Activated CD4-positive, alpha-beta T cell treated with anti-CD3 and anti-CD28 coated beads for 24 hours (primary cell): ENCODE data around the gene MBIP.
A peak's percentile ranks its signal among the peaks of the same experiment; 100 is the strongest.

Experiments used
- DNase-seq, 2 donors: peaks; one replicate each; pipeline ENCODE4 v3.0.0-alpha.2; 2020; ENCODE audit warnings: low read depth in 2 of 2

The MBIP gene

DNA sequence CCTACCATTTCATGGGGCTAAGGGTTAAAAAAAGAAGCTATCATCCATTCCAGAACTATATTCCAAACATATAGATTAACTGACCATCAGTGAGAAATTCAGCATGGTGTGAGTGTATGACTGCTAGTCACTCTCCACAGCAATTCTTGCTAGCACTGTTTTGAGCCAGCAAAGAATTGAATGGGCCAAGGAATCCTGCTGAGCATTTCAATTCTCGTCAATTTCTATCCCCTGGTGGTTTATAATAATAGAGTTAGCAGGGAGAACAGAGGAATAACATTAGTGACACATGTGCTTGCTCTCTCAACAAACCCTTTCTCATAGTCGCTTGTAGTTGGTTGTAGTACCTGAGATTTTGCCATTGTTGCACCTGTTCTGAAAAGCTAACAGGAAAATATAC is 7.2 kb downstream of the MBIP start:
- DNase-seq, result no peak

DNA sequence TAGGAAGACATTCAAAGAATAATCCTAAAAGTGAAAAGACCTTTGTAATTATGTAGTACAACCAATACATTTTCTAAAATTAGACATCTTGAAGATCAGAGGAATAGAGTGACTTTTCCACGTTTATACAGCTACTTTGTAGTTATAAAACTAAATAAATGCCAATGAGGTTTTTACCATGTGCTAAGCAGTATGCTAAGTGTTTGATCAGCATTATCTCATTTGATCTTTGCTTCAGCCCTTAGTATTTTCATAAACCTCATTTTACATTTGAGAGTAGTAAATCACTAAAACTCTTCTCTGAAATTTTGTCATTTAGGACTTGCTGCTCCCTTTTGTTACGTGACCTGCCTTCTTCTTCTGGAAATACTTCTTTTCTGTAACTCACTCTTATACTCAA is 13.6 kb downstream of the MBIP start:
- DNase-seq, result no peak

DNA sequence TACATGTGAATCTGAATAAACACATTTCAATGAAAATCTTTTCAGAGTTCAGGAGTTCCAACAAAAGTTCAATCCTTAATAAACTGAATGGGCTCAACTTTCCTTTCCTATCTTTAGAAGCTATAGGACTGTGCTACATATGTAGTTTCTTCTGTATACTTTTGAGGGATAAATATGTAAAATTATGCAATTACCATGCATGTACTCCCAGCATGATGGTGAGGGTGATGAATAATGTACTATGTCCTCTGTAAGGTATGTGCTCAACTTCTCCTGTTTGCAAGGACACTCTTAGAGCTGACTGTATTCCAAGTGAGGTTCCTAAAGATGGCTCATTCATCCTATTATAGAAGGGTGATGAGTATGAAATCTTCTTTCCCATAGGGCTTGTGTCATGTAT is 15.5 kb downstream of the MBIP start:
- DNase-seq, result no peak

DNA sequence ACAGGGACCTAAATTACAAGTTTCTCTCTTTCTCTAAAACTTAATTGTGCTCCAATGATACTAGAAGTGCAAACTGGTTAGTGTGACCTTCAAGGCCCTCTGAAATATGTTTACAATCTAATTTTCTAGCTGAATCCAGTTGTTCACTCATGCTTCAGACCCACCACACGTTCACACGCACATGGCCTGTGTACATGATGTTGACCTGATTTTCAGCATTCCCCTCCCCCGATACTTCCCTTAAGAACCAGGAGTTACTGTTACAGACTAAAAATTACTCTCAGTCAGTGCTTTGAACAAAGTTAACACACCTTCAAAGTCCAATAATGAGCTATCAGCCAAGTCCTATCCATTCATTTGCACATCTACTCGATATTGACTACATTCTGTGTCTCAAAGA is 16.5 kb downstream of the MBIP start:
- DNase-seq, result no peak

DNA sequence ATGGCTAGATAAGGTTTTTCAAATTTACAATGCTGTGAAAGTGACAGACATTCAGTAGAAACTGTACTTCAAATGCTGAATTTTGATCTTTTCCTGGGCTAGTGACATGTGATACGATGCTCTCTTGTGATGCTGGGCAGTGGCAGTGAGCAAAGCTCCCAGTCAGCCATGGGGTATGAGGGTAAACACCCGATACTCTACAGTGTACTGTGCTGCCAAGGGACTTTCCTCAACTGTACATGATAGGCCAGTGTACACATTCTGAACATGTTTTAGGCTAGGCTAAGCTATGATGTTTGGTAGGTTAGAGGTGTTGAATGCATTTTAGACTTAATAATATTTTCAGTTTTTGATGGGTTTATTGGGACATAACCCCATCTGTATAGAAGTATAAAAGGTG is 17.6 kb downstream of the MBIP start:
- no peak for DNase-seq

DNA sequence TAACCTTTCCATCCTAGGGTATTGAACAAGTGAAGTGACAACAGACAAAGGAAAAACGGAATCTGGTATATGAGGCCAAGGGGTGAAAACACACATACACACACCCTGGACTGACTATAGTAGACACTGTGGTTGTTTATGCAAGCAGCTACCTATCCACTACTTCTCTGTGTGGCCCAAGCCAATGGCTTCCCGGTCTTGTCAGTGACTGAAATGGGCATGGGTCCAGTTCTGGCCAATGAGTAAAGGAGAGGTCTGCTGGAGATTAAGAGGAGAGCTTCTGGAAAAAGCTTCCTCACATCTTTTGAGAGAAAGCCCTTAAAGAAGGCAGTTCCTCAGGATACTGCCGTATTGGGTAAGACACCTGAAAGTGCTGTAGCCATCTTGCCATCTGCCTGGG is 19.3 kb downstream of the MBIP start:
- no peak for DNase-seq

DNA sequence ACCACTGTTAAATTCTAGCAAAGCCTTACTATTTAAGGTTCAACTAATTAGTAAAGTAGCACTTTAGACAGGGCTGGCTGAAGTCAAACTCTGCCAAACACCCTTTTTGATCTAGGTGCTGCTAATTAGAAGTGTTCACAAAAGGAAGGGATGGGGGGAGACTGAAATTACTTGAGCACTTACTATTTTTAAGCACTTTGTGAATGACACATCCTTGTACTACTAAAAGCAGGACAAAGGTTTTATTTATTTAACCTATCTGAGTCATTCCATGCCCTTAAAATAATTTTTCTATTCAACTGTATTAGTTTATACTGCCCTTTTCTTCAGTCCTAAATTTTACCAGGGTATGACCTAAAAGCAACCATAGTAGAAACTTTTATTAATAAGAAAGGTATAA is 20.1 kb downstream of the MBIP start:
- DNase-seq, result no peak

DNA sequence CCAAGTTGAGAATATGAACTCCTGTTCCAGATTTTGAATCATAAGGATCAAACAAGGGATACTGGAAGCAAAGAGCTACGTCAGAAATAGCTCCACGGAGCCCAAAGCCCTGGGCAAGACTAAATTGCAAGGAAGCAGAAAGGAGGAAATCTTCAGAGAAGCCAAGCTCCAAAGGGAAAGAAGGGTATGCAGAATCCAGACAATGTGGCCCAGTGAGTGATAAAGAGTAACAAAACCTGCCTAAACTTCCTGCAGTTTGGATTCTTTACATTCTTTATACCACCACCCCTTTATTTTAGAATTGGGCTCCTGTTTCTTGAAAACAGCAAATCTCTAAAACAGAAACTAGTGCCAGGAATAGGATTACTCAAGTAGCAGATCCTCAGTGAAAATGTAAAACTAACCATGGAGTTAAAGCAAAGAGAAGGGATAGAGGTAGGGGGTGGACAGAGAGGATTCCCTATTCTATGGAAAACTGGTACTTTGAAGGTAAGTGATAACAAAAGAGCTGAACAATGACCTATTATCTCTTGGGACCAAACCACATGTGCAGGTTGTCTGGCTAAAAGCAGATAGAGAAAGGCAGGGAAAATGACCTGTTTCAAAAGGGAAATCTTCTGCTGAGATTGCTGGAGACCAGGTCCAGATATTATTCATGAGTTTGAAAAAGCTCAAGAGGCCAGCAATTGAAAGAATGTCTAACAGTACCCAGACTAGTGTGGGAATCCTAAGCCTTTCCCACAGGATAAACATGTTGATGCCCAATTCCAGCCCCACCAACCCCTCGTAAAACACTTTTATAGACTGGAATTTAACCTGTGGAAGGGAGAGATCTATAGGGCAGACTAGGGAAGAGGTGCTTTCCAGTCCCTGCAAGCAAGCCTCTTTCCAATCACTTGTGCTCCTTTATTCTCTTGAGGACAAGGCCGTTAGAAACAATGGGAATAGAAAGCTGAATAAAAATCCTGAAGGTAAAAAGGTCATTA is 24.5 kb downstream of the MBIP start:
- no peak for DNase-seq

DNA sequence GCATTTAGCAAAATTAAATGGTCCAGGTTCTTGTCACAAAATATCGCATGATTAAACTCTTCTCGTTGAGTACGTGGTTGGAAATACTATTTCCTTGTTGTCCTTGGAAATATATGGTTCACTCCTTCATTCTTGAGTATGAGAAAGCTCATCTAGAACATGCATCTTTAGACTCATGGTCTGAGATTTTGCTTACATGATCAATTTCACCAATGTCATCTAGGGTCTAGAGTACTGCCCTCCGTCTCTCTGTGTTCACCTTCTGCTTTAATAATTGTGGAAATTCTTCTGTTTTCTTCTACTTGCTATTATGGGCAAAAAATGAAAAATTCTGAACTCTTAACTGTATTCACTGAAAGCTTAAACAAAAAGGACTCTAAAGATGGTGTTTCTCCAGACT is 25.9 kb downstream of the MBIP start:
- no peak for DNase-seq

DNA sequence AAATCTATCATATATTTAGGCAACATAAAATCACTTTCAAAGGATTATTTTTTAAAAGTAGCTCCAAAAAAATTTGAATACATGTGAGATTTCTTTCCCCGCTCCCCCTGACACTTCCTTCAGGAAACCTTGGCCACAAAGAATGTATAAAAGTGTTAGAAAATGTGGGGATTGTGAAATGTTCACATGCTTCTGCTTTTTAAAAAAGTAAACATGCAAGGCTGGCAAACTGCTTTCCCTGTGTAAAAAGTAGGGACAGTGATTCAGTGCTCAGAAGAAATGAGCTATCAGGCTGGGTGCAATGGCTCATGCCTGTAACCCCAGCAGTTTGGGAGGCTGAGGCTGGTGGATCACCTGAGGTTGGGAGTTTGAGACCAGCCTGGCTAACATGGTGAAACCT is 26.6 kb downstream of the MBIP start:
- no peak for DNase-seq

DNA sequence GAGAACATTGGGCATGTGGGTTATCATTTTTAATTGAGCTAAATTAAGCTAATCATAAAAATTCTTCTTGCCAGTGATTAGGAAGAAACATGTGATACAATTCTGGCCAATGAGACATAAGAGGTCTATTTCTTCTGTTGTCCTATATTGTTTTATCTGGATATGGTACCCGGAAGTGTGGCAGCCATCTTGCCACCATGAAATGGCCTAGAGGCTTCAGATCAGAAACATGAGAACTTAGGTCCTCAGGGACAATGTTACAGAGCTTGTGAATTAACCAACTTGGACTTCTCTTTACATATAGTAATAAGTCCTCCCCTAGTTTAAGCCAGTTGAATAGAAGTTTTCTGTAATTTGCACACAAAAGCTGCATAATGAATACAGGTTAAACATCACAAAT is 30.5 kb downstream of the MBIP start:
- no peak for DNase-seq

DNA sequence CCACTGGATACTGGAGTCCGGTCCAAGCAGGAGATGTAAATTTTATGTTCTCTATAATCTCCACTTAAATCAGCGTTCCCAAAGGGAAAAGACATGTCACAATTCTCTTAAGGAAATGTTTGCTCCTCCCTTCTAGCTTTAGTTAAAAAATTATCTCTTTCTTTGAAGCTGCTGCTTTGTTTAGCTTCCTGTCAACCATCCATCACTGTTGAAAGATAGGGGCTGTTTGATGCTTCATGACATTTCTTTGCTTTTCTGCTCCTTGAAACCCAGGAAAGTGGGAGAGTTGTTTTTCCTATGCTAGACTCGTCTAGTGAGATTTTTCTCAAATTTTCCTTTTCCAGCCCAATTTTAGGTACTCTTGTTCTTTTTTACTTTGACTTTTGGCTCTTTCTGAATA is 31.9 kb downstream of the MBIP start:
- no peak for DNase-seq

DNA sequence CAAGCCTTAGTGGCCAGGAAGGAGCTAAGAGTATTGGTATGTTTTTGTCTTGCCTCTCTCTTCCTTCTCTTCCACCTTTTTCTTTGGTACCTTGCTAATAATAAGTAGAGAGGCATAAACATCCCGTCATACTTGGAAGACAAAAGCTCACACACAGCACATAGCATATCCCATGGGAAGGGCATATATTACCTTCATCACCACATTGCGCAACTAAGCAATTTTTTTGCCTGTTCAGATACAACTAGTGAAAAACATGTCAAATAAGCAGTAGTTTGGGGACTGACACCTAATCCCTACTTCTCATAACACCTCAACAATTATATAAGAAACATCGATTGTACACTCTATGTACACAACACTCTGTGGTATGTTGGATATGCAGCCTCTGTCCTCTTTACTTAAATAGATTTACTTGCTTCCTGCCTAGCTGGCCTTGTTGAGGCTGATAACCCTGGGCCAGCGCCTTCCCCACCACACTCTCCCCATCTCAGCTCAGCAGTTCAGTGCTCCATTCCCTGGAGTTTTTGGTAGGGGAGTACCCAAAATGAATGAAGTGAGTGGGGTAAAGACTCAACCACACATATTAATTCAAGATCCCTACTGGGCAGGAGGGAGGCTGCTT is 35.4 kb downstream of the MBIP start:
- DNase-seq, result no peak

DNA sequence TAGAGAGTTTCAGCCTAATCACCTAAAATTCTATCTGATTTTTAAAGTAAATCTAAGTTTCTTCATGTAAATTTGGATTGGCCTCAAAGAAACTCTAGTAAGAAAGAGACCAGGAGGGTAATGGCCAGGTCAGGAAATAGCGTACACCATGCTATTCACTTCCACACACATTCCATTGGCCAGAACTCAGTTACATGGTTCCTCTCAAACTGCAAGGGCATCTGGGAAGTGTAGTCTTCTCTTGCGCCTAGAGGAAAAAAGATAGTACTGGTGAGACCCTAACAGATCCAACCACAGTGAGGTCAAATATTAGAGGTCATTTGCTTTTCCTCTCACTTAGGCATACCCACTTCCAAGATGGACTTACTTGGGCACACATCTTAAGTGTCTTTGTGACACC is 39.1 kb downstream of the MBIP start:
- DNase-seq, result no peak

DNA sequence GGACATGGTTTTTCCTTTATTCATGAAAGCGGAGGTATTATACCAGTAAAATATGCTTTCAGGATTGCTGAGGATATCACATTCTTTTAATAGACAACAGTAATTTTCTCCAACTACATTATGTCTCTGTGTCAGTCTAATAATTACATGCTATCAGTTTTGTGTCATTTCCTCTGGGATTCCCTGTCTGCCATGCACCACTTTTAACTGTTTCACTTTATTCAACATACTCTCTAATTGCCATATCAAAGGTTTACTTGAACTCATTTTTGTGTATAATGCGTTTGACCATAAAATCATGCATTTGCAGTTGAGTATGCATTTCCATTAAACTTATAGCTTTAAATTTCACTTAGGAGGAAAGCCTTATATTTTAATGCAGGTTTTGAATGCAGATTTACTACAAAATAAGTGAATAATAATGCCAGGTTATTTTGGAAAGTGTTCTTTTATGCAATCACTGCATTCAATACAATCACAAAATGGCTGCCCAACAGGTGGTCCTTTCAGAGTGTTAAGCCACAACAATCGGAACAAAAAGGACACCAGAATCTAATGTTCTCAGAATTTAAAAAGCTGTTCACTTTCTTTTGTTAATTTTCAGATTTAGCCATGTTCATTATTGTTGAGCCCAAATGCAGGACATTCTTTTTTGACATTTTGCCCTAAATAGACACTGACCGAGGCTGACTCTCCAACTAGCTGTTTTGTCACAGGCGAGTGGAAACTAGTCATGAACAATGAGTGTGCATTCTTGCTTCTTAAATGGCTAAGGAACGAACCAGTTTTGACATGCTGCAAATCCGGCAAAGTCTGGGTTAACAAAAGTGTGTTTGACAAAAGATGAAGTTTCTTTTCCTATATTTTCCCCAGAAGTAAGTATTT is 40.9 kb downstream of the MBIP start:
- no peak for DNase-seq

DNA sequence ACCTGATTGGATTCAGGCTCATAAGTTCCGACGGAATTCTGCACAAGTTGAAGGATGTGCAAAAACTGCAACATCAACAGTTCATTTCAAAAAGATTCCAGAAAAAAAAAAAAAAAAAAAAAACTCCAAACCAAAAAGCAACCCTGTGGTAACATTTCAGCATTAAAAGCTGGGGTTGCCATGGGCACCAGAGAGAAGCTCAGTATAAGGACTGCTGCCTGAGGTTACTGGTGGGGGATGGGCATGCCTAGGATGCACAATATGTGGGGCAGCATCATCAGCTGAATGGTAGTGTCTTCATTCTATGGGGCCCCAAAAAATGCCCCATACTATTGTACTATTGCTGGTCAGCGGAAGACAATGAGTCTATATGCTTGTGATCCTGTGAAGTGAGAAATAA is 44.7 kb downstream of the MBIP start:
- no peak for DNase-seq

DNA sequence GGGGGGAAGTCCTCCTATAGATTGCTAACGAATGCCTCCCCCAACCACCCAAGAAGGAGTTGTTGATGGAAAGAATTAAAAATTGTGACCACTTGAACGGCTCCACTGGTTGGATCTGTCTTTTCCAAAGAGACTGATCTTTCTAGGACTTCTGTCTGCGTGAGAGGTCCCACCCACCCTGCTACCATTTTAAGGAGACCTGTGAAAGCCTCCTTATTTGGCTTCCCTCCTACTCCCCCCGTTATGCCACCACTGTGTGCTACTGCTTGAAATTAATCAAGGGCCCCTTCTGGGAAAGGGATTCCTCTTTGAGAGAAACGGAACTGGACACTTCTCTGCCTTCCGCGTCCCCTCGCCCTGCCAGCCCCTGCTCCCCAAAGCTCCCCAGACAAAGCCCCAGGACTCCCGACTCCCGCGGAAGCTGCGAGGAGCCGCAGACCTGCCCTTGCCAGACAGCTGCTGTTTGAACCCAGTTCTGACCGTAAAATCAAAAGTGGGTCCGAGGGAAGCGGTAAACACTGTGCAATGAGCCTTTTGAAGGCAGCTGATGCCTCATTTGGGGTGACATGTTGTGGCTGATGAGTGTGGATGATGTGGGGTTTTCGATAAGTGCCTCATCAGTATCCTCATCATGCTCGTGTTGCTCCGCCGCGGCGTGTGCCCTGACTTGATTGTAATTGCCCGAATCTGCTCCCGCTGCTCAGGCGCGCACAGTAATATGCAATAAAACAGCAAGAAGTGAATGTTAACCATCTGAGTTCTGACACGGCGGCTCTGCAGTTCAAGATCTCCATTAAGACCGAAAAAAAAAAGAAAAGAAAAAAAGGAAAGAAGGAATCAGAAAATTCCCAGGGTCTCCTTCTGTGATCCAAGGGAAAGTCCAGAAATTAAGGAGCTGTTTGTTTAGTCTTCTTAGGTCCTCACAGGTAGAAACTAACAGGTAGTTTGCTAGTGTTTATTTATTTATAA is 48.2 kb downstream of the MBIP start:
- DNase-seq, result peak in 1 of 2 donors; percentile 6

DNA sequence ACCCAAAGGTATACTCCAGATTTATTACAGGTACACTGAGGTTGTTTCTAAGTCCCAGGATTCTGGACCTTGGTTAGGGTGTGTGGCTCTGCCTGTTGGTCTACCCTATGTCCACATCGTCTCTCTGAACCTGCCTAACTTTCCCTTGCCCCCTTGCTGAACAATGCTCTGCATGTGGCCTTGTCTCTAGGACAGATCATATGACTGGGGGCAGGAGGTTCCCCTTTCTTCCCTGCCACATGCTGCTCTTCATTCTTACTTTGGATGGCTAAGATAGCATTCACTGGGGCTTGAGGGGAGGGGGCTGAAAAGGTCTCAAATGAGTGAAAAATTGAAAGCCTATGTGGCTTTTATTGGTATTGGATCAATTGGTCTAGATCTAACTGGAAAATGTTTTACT is 49.2 kb downstream of the MBIP start:
- no peak for DNase-seq

DNA sequence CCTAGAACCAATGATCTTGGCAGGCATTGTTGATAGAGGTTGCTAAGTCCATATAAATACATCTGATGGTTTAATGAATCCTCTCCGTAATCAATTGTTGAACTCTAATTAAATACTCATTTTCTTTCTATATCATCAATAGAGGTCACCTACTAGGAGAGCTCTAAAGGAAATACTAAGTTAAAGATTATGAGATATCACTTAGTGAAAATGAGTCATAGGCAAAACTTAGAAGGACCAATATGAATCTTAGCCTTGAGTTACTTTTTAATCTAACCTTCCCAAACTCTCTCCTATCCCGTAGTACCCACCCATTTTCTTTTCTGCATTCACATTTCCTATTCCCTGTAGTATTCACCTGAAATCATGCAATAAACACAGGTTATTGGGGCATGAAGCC is 50.2 kb downstream of the MBIP start:
- DNase-seq, result no peak

DNA sequence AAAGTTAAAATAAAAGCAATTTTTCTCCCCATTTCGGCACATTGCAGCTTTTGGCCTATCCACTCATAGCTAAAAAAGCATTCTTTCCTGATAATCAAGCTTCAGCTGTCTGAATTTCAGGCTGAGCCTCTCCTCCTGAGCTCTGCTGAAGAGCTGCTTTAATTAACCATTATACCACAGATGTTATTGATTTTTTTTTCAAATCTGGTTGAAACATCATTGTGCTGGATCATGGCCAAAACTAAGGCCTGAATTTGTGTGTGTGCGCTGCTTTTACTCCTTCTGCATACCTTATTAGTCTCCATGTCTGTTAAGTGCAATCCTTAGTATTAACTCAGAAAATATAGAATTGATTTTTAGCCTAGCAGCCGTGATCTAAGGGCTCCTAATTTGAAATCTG is 52.3 kb downstream of the MBIP start:
- DNase-seq, result no peak

DNA sequence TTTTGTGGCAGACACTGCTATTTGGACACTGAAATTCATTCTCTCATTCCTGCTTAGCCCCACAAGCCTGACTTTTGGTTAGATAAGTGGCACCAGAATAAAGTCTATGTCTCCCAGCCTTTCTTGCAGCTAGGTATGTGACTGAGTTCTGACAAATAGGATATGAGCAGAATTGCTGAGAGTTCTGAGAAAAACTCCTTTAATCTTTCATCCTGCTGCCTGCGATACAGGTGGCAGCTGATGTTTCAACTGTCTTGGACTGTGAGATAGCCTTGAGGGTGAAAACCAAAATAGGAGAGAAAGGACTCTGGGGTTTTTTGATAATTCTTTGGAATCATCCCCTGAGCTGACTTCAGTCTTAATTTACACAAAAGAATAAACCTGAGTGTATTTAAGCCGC is 55.8 kb downstream of the MBIP start:
- no peak for DNase-seq
